GM23338 (cell line): ENCODE measurements around the gene KDM7A. TPM values are rescaled to one million over a fixed set of nuclear protein-coding genes. Genes with fewer than 3 reads are reported as not detected.

ENCODE experiments used
- ATAC-seq: fragments of 200-7000 bp; cut with Tn5 transposase; 3 replicates; pipeline ENCODE4 v1.9.1; 2020
- DNase-seq: peaks from one replicate; pipeline ENCODE4 v3.0.0-alpha.2; 2015; ENCODE audit warnings: low spot score
- H2AFZ ChIP-seq: fragments of 200-600 bp; sonication (generic); 2 replicates; pipeline ENCODE4 v1.8.0; 2016; ENCODE audit warnings: antibody characterized with exemption, mild to moderate bottlenecking, moderate library complexity
- H3F3A ChIP-seq: fragments of 200-600 bp; sonication (generic); replicated peaks from 2 replicates; pipeline ENCODE4 v1.8.0; 2017; ENCODE audit warnings: antibody characterized with exemption, mixed run types, low read depth
- H3K27ac ChIP-seq: fragments of 200-600 bp; sonication (generic); 2 replicates; pipeline ENCODE4 v1.6.1; 2016; ENCODE audit warnings: low read depth
- H3K27me3 ChIP-seq: fragments of 200-600 bp; sonication (generic); 2 replicates; pipeline ENCODE4 v1.8.0; 2016; ENCODE audit warnings: mild to moderate bottlenecking, mixed run types, moderate library complexity; ENCODE audit not compliant: insufficient read depth
- H3K36me3 ChIP-seq: fragments of 200-600 bp; sonication (generic); 2 replicates; pipeline ENCODE4 v1.8.0; 2016; ENCODE audit warnings: mild to moderate bottlenecking; ENCODE audit not compliant: insufficient read depth
- H3K4me1 ChIP-seq: fragments of 200-600 bp; sonication (generic); 2 replicates; pipeline ENCODE4 v1.8.0; 2016; ENCODE audit warnings: mild to moderate bottlenecking, moderate library complexity; ENCODE audit not compliant: insufficient read depth
- H3K4me2 ChIP-seq: fragments of 200-600 bp; sonication (generic); 2 replicates; pipeline ENCODE4 v1.7.1; 2017; ENCODE audit warnings: mixed run types
- H3K4me3 ChIP-seq: fragments of 200-600 bp; sonication (generic); 2 replicates; pipeline ENCODE4 v1.6.1; 2016; ENCODE audit warnings: mixed run types
- H3K79me2 ChIP-seq: fragments of 200-600 bp; sonication (generic); replicated peaks from 2 replicates; pipeline ENCODE4 v1.8.0; 2017; ENCODE audit warnings: mild to moderate bottlenecking; ENCODE audit not compliant: insufficient read depth
- H3K9me2 ChIP-seq: fragments of 200-600 bp; sonication (generic); 2 replicates; pipeline ENCODE4 v1.8.0; 2017; ENCODE audit not compliant: insufficient read depth
- H4K20me1 ChIP-seq: fragments of 200-600 bp; sonication (generic); replicated peaks from 2 replicates; pipeline ENCODE4 v1.8.0; 2017; ENCODE audit warnings: mild to moderate bottlenecking; ENCODE audit not compliant: insufficient read depth
- H3K27ac Mint-ChIP-seq: 2 replicates; pipeline ENCODE4 v1.8.0; 2020; ENCODE audit warnings: inconsistent platforms, mild to moderate bottlenecking, moderate library complexity, mixed read lengths
- H3K27me3 Mint-ChIP-seq: 3 replicates; pipeline ENCODE4 v1.8.0; 2022; ENCODE audit warnings: low read depth, mild to moderate bottlenecking, moderate library complexity, mixed read lengths, inconsistent platforms; ENCODE audit not compliant: insufficient read depth, poor library complexity
- H3K36me3 Mint-ChIP-seq: 3 replicates; pipeline ENCODE4 v1.8.0; 2021; ENCODE audit warnings: low read depth, mild to moderate bottlenecking, inconsistent platforms, moderate library complexity, mixed read lengths
- H3K4me1 Mint-ChIP-seq: 3 replicates; pipeline ENCODE4 v1.8.0; 2020; ENCODE audit warnings: mild to moderate bottlenecking, inconsistent platforms, mixed read lengths
- H3K4me3 Mint-ChIP-seq: 3 replicates; pipeline ENCODE4 v1.8.0; 2021; ENCODE audit warnings: moderate library complexity, mild to moderate bottlenecking, inconsistent platforms, mixed read lengths
- H3K9me3 Mint-ChIP-seq: 3 replicates; pipeline ENCODE4 v1.8.0; 2020; ENCODE audit warnings: moderate library complexity, mild to moderate bottlenecking, inconsistent platforms, mixed read lengths
- CREB1 ChIP-seq: fragments of 250-450 bp; sonication (Bioruptor Pico); IDR thresholded peaks from 2 replicates; pipeline ENCODE4 v1.5.0; 2020; ENCODE audit warnings: low read depth, mild to moderate bottlenecking, moderate library complexity
- CTCF ChIP-seq, 2 experiments: fragments of 200-600 bp in 1 of 2; sonication (generic) in 1 of 2; conservative IDR thresholded peaks; 2 replicates each; pipeline versions ENCODE4 v1.5.1 to v1.6.1; 2016 to 2017; ENCODE audit warnings: antibody characterized with exemption in 2 of 2, low read depth in 2 of 2, mild to moderate bottlenecking in 2 of 2, moderate library complexity in 1 of 2
- EZH2 ChIP-seq: fragments of 200-600 bp; sonication (generic); IDR thresholded peaks from one replicate; pipeline ENCODE4 v1.8.0; 2017; ENCODE audit warnings: antibody characterized with exemption, mild to moderate bottlenecking, low read depth; ENCODE audit not compliant: unreplicated experiment
- EZH2phosphoT487 ChIP-seq: fragments of 200-600 bp; sonication (generic); IDR thresholded peaks from one replicate; pipeline ENCODE4 v1.8.1; 2018; ENCODE audit warnings: antibody characterized with exemption; ENCODE audit not compliant: unreplicated experiment
- JUNB ChIP-seq: IDR thresholded peaks from one replicate; pipeline ENCODE4 v1.6.1; 2016; ENCODE audit warnings: antibody characterized with exemption; ENCODE audit not compliant: unreplicated experiment
- POLR2AphosphoS5 ChIP-seq: IDR thresholded peaks from 2 replicates; pipeline ENCODE4 v1.6.1; 2016; ENCODE audit warnings: antibody characterized with exemption, low read depth
- REST ChIP-seq: IDR thresholded peaks from one replicate; pipeline ENCODE4 v1.6.1; 2018; ENCODE audit warnings: antibody characterized with exemption; ENCODE audit not compliant: unreplicated experiment
- STAT1 ChIP-seq: IDR thresholded peaks from one replicate; pipeline ENCODE4 v1.6.1; 2016; ENCODE audit warnings: antibody characterized with exemption; ENCODE audit not compliant: unreplicated experiment
- ZNF331 ChIP-seq: fragments of 250-450 bp; sonication (Bioruptor Pico); IDR thresholded peaks from 2 replicates; pipeline ENCODE4 v1.5.0; 2020; ENCODE audit warnings: low read depth, mild to moderate bottlenecking, moderate library complexity
- ZNF462 ChIP-seq: fragments of 250-450 bp; sonication (Bioruptor Pico); IDR thresholded peaks from 2 replicates; pipeline ENCODE4 v1.5.0; 2020; ENCODE audit warnings: mild to moderate bottlenecking, moderate library complexity
- polyA plus RNA-seq: library from polyadenylated mRNA; unstranded; fragments of >200 nt; fragmentation: Nextera tagmentation; extraction: Ambion mirVana; gene quantifications from 2 replicates; pipeline ENCODE4 v1.2.1, GENCODE V29; 2016
- total RNA-seq: library from RNA; depleted of rRNA; stranded (reverse); fragments of >200 nt; shearing (Covaris generic); gene quantifications from 2 replicates; pipeline ENCODE4 v1.2.3, GENCODE V29; 2014

Gene KDM7A
- total and polyA plus RNA-seq, 2 experiments from 2014 or later: 2.3 to 10.8 TPM

GRCh38 chr7:140058517-140058916, 118.3 kb downstream of the KDM7A start (continued):
- TF ChIP-seq EZH2 (no peak), STAT1 (no peak), ZNF331 (CRISPR knock-in tag) (no peak), EZH2phosphoT487 (no peak), CTCF (conservative IDR thresholded peaks at IDR 0.05; ENCODE audit: low read depth in 2 of 2) (no peak), REST (no peak)

- Mint-ChIP-seq H3K4me3 (no peak overlapping the region), H3K4me1 (no peaks in the 10 kb centered on the region; the same call in 2 of the 3 replicates)
Observed at GRCh38 chr7:140057143-140057535, 119.6 kb downstream of the KDM7A start.

More at GRCh38 chr7:140057143-140057535, 119.6 kb downstream of the KDM7A start:
- TF ChIP-seq EZH2 (no peak), POLR2AphosphoS5 (no peak), CTCF (conservative IDR thresholded peaks at IDR 0.05; ENCODE audit: low read depth in 2 of 2) (no peak), EZH2phosphoT487 (no peak), ZNF462 (CRISPR knock-in tag) (no peak), CREB1 (no peak), JUNB (no peak)
- peaks cover 14% of the 10 kb centered on the region for H3K27me3 ChIP-seq
- no peaks in the 10 kb centered on the region for H3K79me2 ChIP-seq
- no peaks in the 10 kb centered on the region for H3F3A ChIP-seq
- Mint-ChIP-seq H3K27me3 (peaks cover 20% of the 10 kb centered on the region), H3K27ac (no peak overlapping the region), H3K9me3 (no peaks in the 10 kb centered on the region), H3K36me3 (no peaks in the 10 kb centered on the region)
- no peaks in the 10 kb centered on the region for H3K4me1 ChIP-seq
- H3K9me2 ChIP-seq: no peaks in the 10 kb centered on the region; the same call in 1 of the 2 replicates
- no peak overlapping the region for H3K4me3 ChIP-seq
- no peak for DNase-seq
- 0 out of 2 replicates have a peak, but pooled peaks cover 6% of the 10 kb centered on the region for H4K20me1 ChIP-seq
- no peak overlapping the region for H2AFZ ChIP-seq
- no peak overlapping the region for H3K4me2 ChIP-seq
- H3K27ac ChIP-seq: no peak overlapping the region
- H3K36me3 ChIP-seq: no peaks in the 10 kb centered on the region
- ATAC-seq: no peak
